Right lobe of liver (tissue), 6 donors: ENCODE results near the gene SLC38A2. TPM values are rescaled to one million over a fixed set of nuclear protein-coding genes. Genes with fewer than 3 reads are reported as not detected.

Experiments
- ATAC-seq, 4 donors: fragments of 200-7000 bp; cut with Tn5 transposase; one replicate each; pipeline ENCODE4 v1.9.1; 2020; ENCODE audit warnings: mild to moderate bottlenecking in 4 of 4, moderate library complexity in 4 of 4
- DNase-seq, 3 donors: peaks; one replicate each; pipeline ENCODE4 v3.0.0-alpha.2; 2020
- H3K27ac ChIP-seq, 3 donors: fragments of 200-600 bp; one replicate each; pipeline ENCODE4 v1.8.0; 2022
- H3K27me3 ChIP-seq, 2 donors: fragments of 200-600 bp; one replicate each; pipeline ENCODE4 v1.8.0; 2022
- H3K36me3 ChIP-seq, 4 donors: fragments of 200-600 bp; sonication (generic) in 1 of 4; one replicate each; pipeline versions ENCODE4 v1.5.1 to v1.8.0; 2017 to 2022; ENCODE audit warnings: control low read depth in 1 of 4
- H3K4me1 ChIP-seq, 4 donors: fragments of 200-600 bp; sonication (generic) in 1 of 4; one replicate each; pipeline versions ENCODE4 v1.5.1 to v1.8.0; 2017 to 2022; ENCODE audit warnings: control low read depth in 1 of 4
- H3K4me3 ChIP-seq, 3 donors: fragments of 200-600 bp; one replicate each; pipeline ENCODE4 v1.8.0; 2022
- H3K9me3 ChIP-seq, 4 donors: fragments of 200-600 bp; sonication (generic) in 1 of 4; one replicate each; pipeline versions ENCODE4 v1.5.1 to v1.8.0; 2017 to 2022; ENCODE audit warnings: control low read depth in 1 of 4
- CTCF ChIP-seq, 4 donors: fragments of 200-600 bp in 3 of 4; fragments of 450-650 bp in 1 of 4; IDR thresholded peaks; one replicate each; pipeline versions ENCODE4 v1.5.1 to v1.8.0; 2016 to 2022; ENCODE audit warnings: antibody characterized with exemption in 4 of 4, mild to moderate bottlenecking in 2 of 4
- POLR2A ChIP-seq: fragments of 450-650 bp; IDR thresholded peaks from one replicate; pipeline ENCODE4 v1.6.1; 2017; ENCODE audit warnings: antibody characterized with exemption, mild to moderate bottlenecking
- WGBS: methylation state at CpG from one replicate; pipeline ENCODE4 v1.1.6; 2018; ENCODE audit warnings: low coverage, low lambda C conversion rate; ENCODE audit not compliant: insufficient coverage; ENCODE audit errors: missing lambda C conversion rate; 5-methylcytosine and 5-hydroxymethylcytosine counted together
- intact Hi-C, 2 donors: fragments of 100-400 bp; cut with DNase I; formaldehyde crosslinking; loops; one replicate each; pipeline versions ENCODE4 v1.11.2 to v1.14.1; 2022
- total RNA-seq, 6 experiments: library from RNA; depleted of rRNA in 2 of 6; stranded (reverse); fragments of >200 nt in 2 of 6; fragmentation: NEBNext Ultra II Directional in 3 of 6; extraction: Animal tissue kit (Norgen Biotek cat#: 25700) in 3 of 6; gene quantifications; one replicate each; pipeline versions ENCODE4 v1.1.0 to v1.2.4, GENCODE V29; 2016 to 2023
- donor health status: DM: no; HTN: yes; CAD: no.
- donor health status: DM: no; HTN: no; CAD: no.
- donor health status: DM: no; HTN: no; CAD: no.
- donor health status: DM: no; HTN: yes; CAD: no.
- donor health status: DM: no; HTN: yes; CAD: no.

SLC38A2 gene
- total RNA-seq, 6 experiments from 2014 or later, result 77.0 to 463 (median 290) TPM

- 56% methylated on average over 4 of the region's 4 CpGs for WGBS
- Histone ChIP-seq H3K9me3 (no peaks in the 10 kb centered on the region), H3K4me3 (no peak overlapping the region), H3K4me1 (peaks cover 0 to 32% (median 6%) of the 10 kb centered on the region in 4 donors), H3K27ac (peak overlapping the region; percentile 45 to 59 (median 56)), H3K27me3 (no peaks in the 10 kb centered on the region), H3K36me3 (no peaks in the 10 kb centered on the region)
- TF ChIP-seq CTCF (IDR thresholded peaks at IDR 0.05) (no peak), POLR2A (no peak)
- intact Hi-C loops, result no loop called here
- ATAC-seq, result peak in 3 of 4 donors; percentile 3 to 12 (median 8)
- DNase-seq, result no peak
These were observed 18.3 kb upstream of the SLC38A2 start for GRCh38 chr12:46390881-46391280.

GRCh38 chr12:46390304-46390703 lies 17.7 kb upstream of the SLC38A2 start:
- TF ChIP-seq CTCF (IDR thresholded peaks at IDR 0.05), result no peak
- no peak for TF ChIP-seq POLR2A
- Histone ChIP-seq H3K4me3 (peak overlapping the region in 2 of 3 donors; percentile 14 to 31), H3K27ac (peak overlapping the region; percentile 45 to 59 (median 56)), H3K9me3 (no peaks in the 10 kb centered on the region), H3K27me3 (no peaks in the 10 kb centered on the region), H3K4me1 (peaks cover 0 to 38% (median 9%) of the 10 kb centered on the region in 4 donors), H3K36me3 (no peaks in the 10 kb centered on the region)
- DNase-seq (no peak), ATAC-seq (peak; percentile 51 to 74 (median 60))
- 35% methylated on average over 1 of the region's 1 CpG for WGBS
- intact Hi-C loops, result no loop called here

GRCh38 chr12:46389031-46389616 lies 16.6 kb upstream of the SLC38A2 start:
- TF ChIP-seq CTCF (IDR thresholded peaks at IDR 0.05) (no peak), POLR2A (no peak)
- intact Hi-C loops, result no loop called here
- H3K9me3 ChIP-seq, result no peaks in the 10 kb centered on the region
- DNase-seq, result no peak
- ATAC-seq, result no peak
- peaks cover 0 to 47% (median 13%) of the 10 kb centered on the region in 4 donors for H3K4me1 ChIP-seq
- no peaks in the 10 kb centered on the region for H3K27me3 ChIP-seq
- H3K27ac ChIP-seq, result peak overlapping the region in 2 of 3 donors; percentile 45 to 56
- 78% methylated on average over 2 of the region's 2 CpGs for WGBS
- H3K4me3 ChIP-seq, result no peak overlapping the region
- no peaks in the 10 kb centered on the region for H3K36me3 ChIP-seq

GRCh38 chr12:46388427-46389021 lies 16.0 kb upstream of the SLC38A2 start:
- H3K4me1 ChIP-seq, result peaks cover 0 to 47% (median 13%) of the 10 kb centered on the region in 4 donors
- no peaks in the 10 kb centered on the region for H3K9me3 ChIP-seq
- DNase-seq (no peak), ATAC-seq (no peak)
- intact Hi-C loops, result no loop called here
- 78% methylated on average over 3 of the region's 3 CpGs for WGBS
- peak overlapping the region in 1 of 3 donors; percentile 27 for H3K27ac ChIP-seq
- no peak overlapping the region for H3K4me3 ChIP-seq
- H3K27me3 ChIP-seq, result no peaks in the 10 kb centered on the region
- TF ChIP-seq POLR2A (no peak), CTCF (IDR thresholded peaks at IDR 0.05) (no peak)
- no peaks in the 10 kb centered on the region for H3K36me3 ChIP-seq
